NCI-H2196 (cell line): ENCODE results near the gene NFATC2.

Experiments
- DNase-seq: peaks from one replicate; lab custom pipeline; 2025; ENCODE audit not compliant: unreplicated experiment; lab: John Stamatoyannopoulos, UW

NFATC2 gene

DNA sequence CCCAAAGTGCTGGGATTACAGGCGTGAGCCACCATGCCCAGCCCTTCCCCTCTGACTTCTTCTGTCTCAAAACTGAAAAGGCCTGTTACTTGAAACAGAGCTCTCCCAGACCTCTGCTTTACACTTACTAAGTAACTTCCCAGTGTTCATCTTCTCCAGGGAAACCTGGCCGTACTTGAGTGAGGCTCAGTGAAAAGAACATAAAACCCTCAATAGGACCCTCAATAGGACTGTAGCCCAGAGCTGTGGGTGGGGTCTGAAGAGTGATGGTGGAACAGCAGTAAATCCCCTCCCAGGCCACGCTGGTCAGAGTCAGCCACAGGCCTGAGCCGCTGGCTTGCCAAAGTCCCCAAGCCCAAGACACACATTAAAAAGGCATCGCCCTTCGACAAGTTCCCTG, 145.4 kb downstream of the NFATC2 start:
- DNase-seq, result no peak

GRCh38 chr20:51396365-51396909, 146.1 kb downstream of the NFATC2 start:
- DNase-seq, result no peak

DNA sequence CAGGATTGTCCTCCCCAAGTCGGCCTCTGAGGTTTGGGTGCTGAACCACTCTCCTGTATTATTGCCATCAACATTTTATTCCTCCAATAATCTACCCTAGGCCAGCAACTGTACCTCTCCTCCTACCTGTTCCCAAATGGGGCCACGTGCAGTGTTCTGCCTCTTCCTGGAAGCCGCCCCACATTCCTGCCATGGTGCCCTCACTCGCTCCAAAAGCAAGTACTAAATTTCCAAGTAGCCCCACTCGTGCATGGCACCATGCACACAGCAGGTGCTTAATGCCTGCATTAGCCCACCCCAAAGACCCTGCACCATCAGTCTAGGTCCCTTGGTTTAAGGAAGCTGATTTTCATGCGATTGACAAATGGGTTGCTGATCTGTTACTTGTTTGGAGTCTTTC, 147.8 kb downstream of the NFATC2 start:
- no peak for DNase-seq

DNA sequence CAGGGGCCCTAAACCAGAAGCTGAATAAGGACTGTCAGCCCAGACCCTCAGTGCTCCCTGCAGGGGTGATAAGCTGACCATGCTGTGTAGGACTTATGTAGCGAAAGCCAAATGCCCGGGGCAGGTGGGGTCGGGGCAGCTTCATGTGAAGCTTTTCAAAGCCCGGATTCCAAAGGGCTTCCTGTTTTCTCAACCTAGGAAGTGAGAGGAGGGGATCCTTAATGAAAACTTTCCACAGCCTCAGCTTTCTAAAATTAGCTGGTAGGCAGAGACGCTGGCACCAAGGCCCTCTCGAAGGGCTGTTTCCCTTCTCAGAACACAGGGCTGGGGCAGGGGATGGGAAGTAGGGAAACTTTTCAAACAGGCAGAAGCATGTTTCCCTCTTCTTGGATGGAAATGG, 148.9 kb downstream of the NFATC2 start:
- DNase-seq, result no peak

DNA sequence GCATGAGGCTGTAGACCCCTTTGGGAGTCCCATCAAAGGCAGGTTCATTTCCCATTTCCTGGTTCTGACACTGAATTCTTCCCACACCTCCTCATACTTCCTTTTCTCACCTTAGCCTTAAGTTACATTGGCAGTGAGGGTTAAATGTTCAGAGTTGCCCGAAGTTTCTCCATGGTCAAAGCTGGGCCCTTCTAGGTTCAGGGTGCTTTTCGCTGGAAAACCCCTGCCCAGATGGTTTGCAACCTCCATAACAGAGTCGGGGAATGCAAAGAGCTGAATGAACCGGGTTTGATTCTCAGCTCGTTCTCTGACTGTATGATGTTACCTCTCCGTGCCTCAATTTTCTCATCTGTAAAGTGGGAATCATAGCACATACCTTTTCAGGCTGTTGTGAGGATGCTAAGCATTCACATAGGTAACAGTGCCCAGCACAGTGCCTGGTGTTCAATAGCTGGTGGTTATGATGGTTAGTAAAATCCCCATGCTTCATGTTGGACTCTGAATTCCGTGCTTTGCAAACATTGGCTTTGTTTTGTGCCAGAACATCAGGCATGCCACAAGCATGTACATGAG, 149.8 kb downstream of the NFATC2 start:
- DNase-seq, result no peak

- DNase-seq, result no peak
These were observed 150.6 kb downstream of the NFATC2 start for GRCh38 chr20:51391926-51392325.

DNA sequence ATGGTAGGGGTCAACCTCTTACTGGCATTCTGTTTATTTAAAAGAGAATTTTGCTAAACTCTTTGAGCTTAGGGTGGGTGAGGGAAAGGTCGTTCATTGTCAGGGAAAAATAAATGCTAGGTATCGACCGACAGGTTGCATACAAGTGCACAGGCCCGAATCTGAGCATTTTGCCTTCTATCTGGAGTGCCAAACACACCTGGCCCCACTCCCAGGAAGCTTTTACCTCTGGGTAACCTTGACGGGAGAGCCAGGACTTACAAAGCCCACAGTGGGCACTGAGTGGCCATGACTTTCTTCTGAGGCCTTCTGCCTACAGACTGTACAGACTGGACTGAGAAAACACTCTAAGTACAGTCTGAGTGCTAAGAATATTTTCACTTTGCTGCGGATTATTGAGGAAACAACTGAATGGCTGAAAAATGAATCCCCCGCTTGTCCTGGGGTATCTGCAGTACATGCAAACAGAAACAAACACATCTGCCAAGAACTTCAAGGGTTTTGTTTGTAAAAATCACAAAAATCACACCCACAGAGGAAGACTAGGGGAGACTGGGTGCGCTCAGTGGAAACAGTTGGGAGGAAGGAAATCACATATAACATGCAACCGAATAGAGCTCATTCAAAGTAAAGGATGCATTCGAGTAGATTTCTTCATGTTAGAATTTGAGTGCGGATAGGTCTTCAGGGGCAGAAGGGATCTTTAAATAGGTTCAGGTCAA, 152.8 kb downstream of the NFATC2 start:
- DNase-seq, result no peak

- no peak for DNase-seq
These were observed 153.6 kb downstream of the NFATC2 start for GRCh38 chr20:51388756-51389542.

GRCh38 chr20:51388227-51388626, 154.3 kb downstream of the NFATC2 start:
- no peak for DNase-seq

DNA sequence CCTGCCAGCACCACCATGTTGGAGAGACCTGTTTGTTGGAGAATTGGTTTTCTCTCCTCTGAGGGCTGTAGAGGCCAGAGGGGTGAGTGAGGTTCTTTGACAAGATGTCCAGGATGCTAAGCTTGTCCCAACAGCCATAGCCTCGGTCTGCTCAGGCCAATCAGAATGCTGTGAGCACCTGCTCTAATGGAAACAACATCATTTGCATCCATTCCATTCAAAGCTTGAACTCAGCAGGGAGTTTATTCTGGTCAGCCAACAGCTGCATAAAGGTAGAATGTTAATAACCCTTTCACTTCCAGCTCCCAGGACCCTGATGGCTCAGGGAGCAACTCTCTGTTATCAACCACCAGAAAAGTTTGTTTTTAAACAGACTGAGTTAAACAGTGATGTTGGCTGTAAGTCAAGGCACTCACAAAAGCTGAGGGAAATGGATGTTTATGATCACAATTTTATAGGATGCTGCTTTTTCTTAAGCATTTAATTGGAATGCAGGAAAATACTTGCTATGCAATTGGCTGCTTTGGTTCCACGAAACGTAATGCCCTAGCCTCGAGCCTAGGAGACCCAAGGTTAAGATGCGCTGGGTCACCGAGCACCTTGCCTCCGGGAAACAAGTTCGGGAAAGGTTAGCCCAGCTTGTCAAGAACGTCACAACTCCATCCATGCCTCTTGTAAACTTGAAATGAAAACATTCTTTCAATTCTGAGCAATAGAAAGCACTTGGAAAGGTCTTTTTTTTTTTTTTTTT, 155.2 kb downstream of the NFATC2 start:
- no peak for DNase-seq

- no peak for DNase-seq
These were observed 155.9 kb downstream of the NFATC2 start for GRCh38 chr20:51386586-51386985.

DNA sequence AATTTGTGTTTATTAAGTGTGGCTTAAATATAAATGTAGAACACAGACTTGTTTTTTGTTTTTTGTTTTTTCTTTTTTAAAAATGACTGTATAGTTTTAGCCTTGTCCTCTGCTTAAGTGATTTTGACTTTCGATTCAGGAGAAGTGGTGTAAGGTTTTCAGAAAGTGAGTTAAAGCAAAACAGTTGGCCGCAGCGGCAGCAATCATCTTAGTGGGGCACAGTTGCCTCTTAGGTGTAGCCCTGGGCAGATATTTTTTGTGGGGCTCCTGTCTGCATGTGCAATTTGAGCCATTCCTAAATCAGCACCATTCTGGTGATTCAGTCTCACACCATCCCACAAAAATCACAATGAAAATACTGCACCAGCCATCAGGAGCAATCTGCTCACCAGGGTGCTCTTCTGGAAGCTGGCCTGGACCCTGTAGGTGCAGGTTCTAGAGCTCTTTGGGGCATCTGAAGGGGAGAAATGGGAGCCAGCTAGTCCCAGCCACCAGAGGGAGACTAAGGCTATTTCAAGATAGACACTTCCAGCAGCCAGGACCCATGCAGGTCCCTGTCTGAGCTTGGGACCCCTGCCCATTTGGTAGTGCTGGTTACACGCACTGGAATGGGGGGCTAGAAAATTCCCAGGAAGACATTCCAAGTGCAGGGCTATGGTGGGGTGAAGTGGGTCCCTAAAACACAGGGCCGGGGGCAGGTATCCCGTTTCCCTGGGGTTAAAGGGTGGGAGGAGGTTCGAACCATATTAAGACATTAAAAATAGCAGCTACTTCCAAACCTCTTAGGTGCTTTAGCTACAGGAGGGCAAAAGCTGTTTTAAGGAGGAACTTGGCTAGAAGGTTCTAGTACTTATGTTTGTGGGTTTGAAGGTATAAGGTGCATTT, 156.6 kb downstream of the NFATC2 start:
- peak; percentile 18 for DNase-seq

DNA sequence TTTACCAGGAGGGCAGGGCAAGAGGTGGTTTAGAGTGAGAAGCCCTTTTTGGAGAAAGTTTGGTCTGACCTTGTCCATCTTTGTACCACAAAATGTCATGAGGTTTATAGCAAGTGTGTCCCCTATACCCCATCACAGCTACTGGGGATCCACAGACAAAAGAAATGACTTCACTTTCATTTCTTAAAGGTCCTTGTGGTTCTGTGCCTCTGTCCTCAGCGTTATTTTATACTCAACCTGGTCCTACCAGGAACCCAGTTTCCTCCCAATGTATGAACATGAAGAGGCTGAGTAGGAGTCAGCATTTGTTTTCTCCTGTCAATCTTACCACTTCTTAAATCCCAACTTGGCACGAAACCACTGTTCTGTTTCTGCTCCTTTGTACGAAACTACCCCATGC, 157.6 kb downstream of the NFATC2 start:
- no peak for DNase-seq

GRCh38 chr20:51383891-51384510, 158.5 kb downstream of the NFATC2 start:
- no peak for DNase-seq

GRCh38 chr20:51382986-51383821, 159.3 kb downstream of the NFATC2 start:
- DNase-seq, result peak; percentile 52

DNA sequence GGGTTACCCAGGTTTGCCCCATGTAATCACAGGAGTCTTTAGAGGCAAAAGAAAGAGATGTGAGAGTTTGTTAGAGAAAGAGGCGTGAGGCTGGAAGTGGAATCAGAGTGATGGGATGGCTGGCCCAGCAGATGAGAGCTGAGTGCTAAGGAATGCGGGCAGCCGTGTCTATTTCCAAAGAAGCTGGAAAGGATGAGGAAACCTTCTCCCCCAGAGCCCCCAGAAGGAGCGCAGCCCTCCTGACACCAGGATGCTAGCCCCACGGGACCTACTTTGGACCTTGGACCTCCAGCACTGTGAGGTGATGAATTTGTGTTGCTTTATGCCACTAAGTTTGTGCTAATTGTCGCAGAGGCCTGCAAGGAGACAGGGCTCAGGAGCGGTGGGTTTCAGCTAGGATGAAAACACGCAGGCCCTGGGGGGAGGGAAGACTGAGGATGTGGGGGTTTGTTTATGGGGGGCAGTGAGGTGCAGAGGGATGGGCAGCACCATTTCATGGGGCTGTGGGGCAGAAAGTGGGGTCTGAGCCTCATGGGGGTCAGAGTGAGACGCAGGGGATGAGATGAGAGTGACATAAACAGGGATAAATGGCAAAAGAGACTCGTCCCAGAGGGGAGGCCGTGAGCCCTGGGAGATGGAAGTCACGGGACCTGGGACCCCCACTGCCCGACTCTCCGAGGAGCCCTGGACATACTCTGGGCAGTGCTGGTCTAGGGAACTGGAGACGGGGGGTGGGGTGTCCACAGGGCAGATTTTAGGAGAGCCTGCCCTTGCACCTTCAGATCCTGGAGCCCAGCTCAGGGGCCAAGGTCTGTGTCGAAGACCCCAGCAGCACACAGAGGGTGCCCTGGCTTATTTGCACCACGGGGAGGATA, 160.2 kb downstream of the NFATC2 start:
- no peak for DNase-seq

- DNase-seq, result no peak
These were observed 161.0 kb downstream of the NFATC2 start for GRCh38 chr20:51381557-51381956.
